Keratinocyte (primary cell): Measurements from ENCODE around the gene IGSF1. TPM values are rescaled to one million over a fixed set of nuclear protein-coding genes. Genes with fewer than 3 reads are reported as not detected.

Experiments
- DNase-seq: peaks from one replicate; pipeline ENCODE4 v3.0.0-alpha.2; 2011; ENCODE audit warnings: low read depth, missing footprints, low spot score
- FAIRE-seq: peaks from 2 replicates; lab custom pipeline; 2011; peaks lifted over from hg19 to GRCh38; lab: Jason Lieb, UNC
- H2AFZ ChIP-seq: 2 replicates; pipeline ENCODE4 v1.6.0; 2012; ENCODE audit warnings: low read length, control low read depth, inconsistent platforms; ENCODE audit not compliant: control insufficient read depth
- H3K27ac ChIP-seq: 2 replicates; pipeline ENCODE4 v1.5.1; 2011; ENCODE audit warnings: low read length; ENCODE audit not compliant: control insufficient read depth, insufficient read depth
- H3K27me3 ChIP-seq: 3 replicates; pipeline ENCODE4 v1.6.0; 2011; ENCODE audit warnings: low read length; ENCODE audit not compliant: control insufficient read depth, insufficient read depth; ENCODE audit errors: extremely low read depth
- H3K36me3 ChIP-seq, 2 experiments: 2 replicates in 1 of 2; 3 replicates in 1 of 2; pipeline ENCODE4 v1.5.1; 2011; ENCODE audit warnings: low read length in 2 of 2, mild to moderate bottlenecking in 1 of 2; ENCODE audit not compliant: control insufficient read depth in 2 of 2, insufficient read depth in 2 of 2; ENCODE audit errors: extremely low read depth in 1 of 2
- H3K4me1 ChIP-seq: 3 replicates; pipeline ENCODE4 v1.5.1; 2011; ENCODE audit warnings: low read length; ENCODE audit not compliant: control insufficient read depth, insufficient read depth; ENCODE audit errors: extremely low read depth
- H3K4me2 ChIP-seq: 3 replicates; pipeline ENCODE4 v1.6.0; 2011; ENCODE audit warnings: low read depth, low read length; ENCODE audit not compliant: control insufficient read depth, insufficient read depth; ENCODE audit errors: extremely low read depth
- H3K4me3 ChIP-seq, 3 experiments: fragments of 200-600 bp in 1 of 3; sonication (generic) in 1 of 3; 2 replicates in 2 of 3; 3 replicates in 1 of 3; pipeline ENCODE4 v1.5.1; 2011 to 2016; ENCODE audit warnings: low read length in 3 of 3, mild to moderate bottlenecking in 3 of 3, control low read depth in 2 of 3, inconsistent platforms in 1 of 3, low read depth in 1 of 3, mixed read lengths in 1 of 3, mixed run types in 1 of 3, moderate library complexity in 1 of 3; ENCODE audit not compliant: control insufficient read depth in 2 of 3, insufficient read depth in 2 of 3; ENCODE audit errors: extremely low read depth in 1 of 3
- H3K79me2 ChIP-seq: 2 replicates; pipeline ENCODE4 v1.6.0; 2012; ENCODE audit warnings: low read length; ENCODE audit not compliant: control insufficient read depth, insufficient read depth
- H3K9ac ChIP-seq: 3 replicates; pipeline ENCODE4 v1.6.0; 2011; ENCODE audit warnings: low read length; ENCODE audit not compliant: control insufficient read depth, insufficient read depth; ENCODE audit errors: extremely low read depth
- H3K9me1 ChIP-seq: 3 replicates; pipeline ENCODE4 v1.6.0; 2011; ENCODE audit warnings: low read length; ENCODE audit not compliant: control insufficient read depth, insufficient read depth; ENCODE audit errors: extremely low read depth
- H3K9me3 ChIP-seq: 2 replicates; pipeline ENCODE4 v1.5.1; 2012; ENCODE audit warnings: low read depth, low read length; ENCODE audit not compliant: control insufficient read depth
- H4K20me1 ChIP-seq: 3 replicates; pipeline ENCODE4 v1.6.0; 2011; ENCODE audit warnings: low read length; ENCODE audit not compliant: control insufficient read depth, insufficient read depth; ENCODE audit errors: extremely low read depth
- EZH2 ChIP-seq: IDR thresholded peaks from one replicate; pipeline ENCODE4 v1.6.1; 2012; ENCODE audit warnings: inconsistent platforms, mild to moderate bottlenecking, low read length, moderate library complexity
- dilution Hi-C: fragments of 300-500 bp; cut with MboI; formaldehyde crosslinking; loops from one replicate; pipeline ENCODE4 v1.7.0; 2020; ENCODE audit warnings: low sequenced_read_pairs; ENCODE audit not compliant: extremely low pct_ligation_motif_present
- polyA plus RNA-seq, 5 experiments: library from polyadenylated mRNA; depleted of rRNA in 3 of 5; stranded (reverse) in 3 of 5; stranded (forward) in 1 of 5; unstranded in 1 of 5; fragments of >200 nt; gene quantifications; 1 replicate in 1 of 5; 2 replicates in 3 of 5; 3 replicates in 1 of 5; pipeline versions ENCODE4 v1.2.1 to v1.2.3, GENCODE V29; 2011 to 2012; ENCODE audit warnings: missing spikeins in 2 of 5, low read depth in 1 of 5, low replicate concordance in 1 of 5
- TF ChIP-seq, protein P1 (sequence below), 3 experiments: IDR thresholded peaks in 1 of 3; conservative IDR thresholded peaks in 1 of 3; optimal IDR thresholded peaks in 1 of 3; 2 replicates in 2 of 3; 3 replicates in 1 of 3; pipeline versions ENCODE3 to v1.5.1; 2011; ENCODE audit warnings: low read length in 3 of 3, mild to moderate bottlenecking in 3 of 3, moderate library complexity in 2 of 3, control low read depth in 1 of 3, inconsistent platforms in 1 of 3; ENCODE audit not compliant: insufficient read depth in 2 of 3; ENCODE audit errors: extremely low read depth in 1 of 3

IGSF1 gene
- polyA plus RNA-seq, 1 donor (not counting 4 experiments of a cell fraction or from before 2014, with no cell fraction given), result not detected

DNA sequence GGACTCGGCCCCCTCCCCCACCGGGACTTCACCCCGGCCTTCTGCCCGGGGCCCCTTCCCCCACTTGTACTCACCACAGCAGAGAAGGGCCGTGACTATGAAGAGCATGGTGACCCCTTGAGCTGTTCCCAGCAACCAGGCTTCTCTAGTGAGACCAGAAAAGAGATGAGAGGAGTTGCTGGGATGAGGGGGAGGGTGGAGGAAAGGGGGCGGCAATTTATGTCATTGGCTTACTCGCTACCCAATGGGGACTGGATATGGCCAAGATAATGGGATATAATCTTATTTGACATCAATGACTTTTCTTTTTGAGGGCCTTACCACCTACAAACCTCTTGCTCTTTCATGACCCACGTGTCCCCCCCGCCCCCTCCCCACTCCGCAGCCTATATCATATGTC is 9.9 kb downstream of the IGSF1 start:
- FAIRE-seq (no peak), DNase-seq (no peak)
- Histone ChIP-seq H3K9ac (no peak overlapping the region), H3K4me3 (no peak overlapping the region), H3K9me3 (no peaks in the 10 kb centered on the region), H3K4me1 (no peaks in the 10 kb centered on the region), H3K36me3 (no peaks in the 10 kb centered on the region), H3K9me1 (no peaks in the 10 kb centered on the region), H4K20me1 (no peaks in the 10 kb centered on the region), H3K79me2 (no peaks in the 10 kb centered on the region), H2AFZ (no peak overlapping the region), H3K27ac (no peak overlapping the region), H3K27me3 (no peaks in the 10 kb centered on the region), H3K4me2 (no peak overlapping the region)
- dilution Hi-C loops, result no loop called here
- no peak for TF ChIP-seq EZH2
- TF ChIP-seq, protein P1, sequence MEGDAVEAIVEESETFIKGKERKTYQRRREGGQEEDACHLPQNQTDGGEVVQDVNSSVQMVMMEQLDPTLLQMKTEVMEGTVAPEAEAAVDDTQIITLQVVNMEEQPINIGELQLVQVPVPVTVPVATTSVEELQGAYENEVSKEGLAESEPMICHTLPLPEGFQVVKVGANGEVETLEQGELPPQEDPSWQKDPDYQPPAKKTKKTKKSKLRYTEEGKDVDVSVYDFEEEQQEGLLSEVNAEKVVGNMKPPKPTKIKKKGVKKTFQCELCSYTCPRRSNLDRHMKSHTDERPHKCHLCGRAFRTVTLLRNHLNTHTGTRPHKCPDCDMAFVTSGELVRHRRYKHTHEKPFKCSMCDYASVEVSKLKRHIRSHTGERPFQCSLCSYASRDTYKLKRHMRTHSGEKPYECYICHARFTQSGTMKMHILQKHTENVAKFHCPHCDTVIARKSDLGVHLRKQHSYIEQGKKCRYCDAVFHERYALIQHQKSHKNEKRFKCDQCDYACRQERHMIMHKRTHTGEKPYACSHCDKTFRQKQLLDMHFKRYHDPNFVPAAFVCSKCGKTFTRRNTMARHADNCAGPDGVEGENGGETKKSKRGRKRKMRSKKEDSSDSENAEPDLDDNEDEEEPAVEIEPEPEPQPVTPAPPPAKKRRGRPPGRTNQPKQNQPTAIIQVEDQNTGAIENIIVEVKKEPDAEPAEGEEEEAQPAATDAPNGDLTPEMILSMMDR (optimal IDR thresholded peaks at IDR 0.05 in 1 of 3, IDR thresholded peaks at IDR 0.05 in 1 of 3, conservative IDR thresholded peaks at IDR 0.05 in 1 of 3; ENCODE audit: extremely low read depth in 1 of 3, insufficient read depth in 2 of 3, low read length in 3 of 3), result no peak

DNA sequence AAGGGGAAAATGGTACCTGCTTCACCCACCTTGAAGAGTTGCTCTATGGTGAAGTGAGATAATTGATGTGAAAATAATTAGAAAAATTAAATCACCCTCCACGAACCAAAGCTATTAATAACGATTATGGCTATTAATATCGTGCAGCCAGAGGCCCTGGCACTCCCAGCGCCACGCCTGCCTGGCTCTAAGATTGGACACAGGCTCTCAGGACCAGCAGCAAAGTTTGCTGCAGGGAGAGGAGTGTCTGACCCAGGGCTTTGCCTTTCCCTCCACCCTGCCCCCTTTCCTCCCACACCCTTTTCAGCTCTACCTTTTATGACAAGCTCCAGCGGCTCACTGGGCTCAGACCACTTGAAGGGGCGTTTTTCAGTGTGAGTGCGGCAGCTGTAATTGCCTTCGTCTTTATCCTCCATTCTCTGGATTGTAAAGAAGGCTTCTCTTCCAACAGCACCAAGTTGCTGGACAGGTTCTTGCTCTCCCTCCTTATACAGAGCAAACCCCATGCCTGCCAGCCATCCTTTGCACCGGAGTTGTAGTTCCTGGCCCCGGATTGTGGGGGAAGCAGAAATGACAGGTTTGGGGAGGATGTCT is 11.5 kb downstream of the IGSF1 start:
- no peak for FAIRE-seq
- no peak for DNase-seq
- no peaks in the 10 kb centered on the region for H3K79me2 ChIP-seq
- no peak overlapping the region for H3K9ac ChIP-seq
- H3K4me3 ChIP-seq, result no peak overlapping the region
- no peak overlapping the region for H3K4me2 ChIP-seq
- no peak overlapping the region for H2AFZ ChIP-seq
- H4K20me1 ChIP-seq, result no peaks in the 10 kb centered on the region
- no peaks in the 10 kb centered on the region for H3K9me3 ChIP-seq
- TF ChIP-seq, protein P1 (optimal IDR thresholded peaks at IDR 0.05 in 1 of 3, IDR thresholded peaks at IDR 0.05 in 1 of 3, conservative IDR thresholded peaks at IDR 0.05 in 1 of 3; ENCODE audit: extremely low read depth in 1 of 3, insufficient read depth in 2 of 3, low read length in 3 of 3), result no peak
- TF ChIP-seq EZH2, result no peak
- H3K36me3 ChIP-seq, result no peaks in the 10 kb centered on the region
- no peak overlapping the region for H3K27ac ChIP-seq
- dilution Hi-C loops, result no loop called here
- no peaks in the 10 kb centered on the region for H3K4me1 ChIP-seq
- H3K9me1 ChIP-seq, result no peaks in the 10 kb centered on the region
- H3K27me3 ChIP-seq, result no peaks in the 10 kb centered on the region
